HG03558 (cell line): ENCODE results near the gene CASZ1.

Experiments used
- ATAC-seq: cut with Tn5 transposase; IDR thresholded peaks from one replicate; pipeline ENCODE4 v1.9.1; 2021; ENCODE audit warnings: moderate number of reproducible peaks; ENCODE audit not compliant: unreplicated experiment; ENCODE audit errors: extremely low read depth

CASZ1 gene

GRCh38 chr1:10825592-10825991, 29.1 kb upstream of the CASZ1 start:
- no peak for ATAC-seq

- no peak for ATAC-seq
Measured at GRCh38 chr1:10824821-10825540, 28.5 kb upstream of the CASZ1 start.

GRCh38 chr1:10823000-10823401, 26.6 kb upstream of the CASZ1 start:
- ATAC-seq: no peak

- ATAC-seq: no peak
Measured at GRCh38 chr1:10821388-10821787, 24.9 kb upstream of the CASZ1 start.

GRCh38 chr1:10820422-10820821, 24.0 kb upstream of the CASZ1 start:
- no peak for ATAC-seq

- ATAC-seq: no peak
Measured at GRCh38 chr1:10819198-10819901, 22.9 kb upstream of the CASZ1 start.

- no peak for ATAC-seq
Measured at GRCh38 chr1:10818262-10819197, 22.1 kb upstream of the CASZ1 start.

GRCh38 chr1:10816743-10817369, 20.4 kb upstream of the CASZ1 start:
- no peak for ATAC-seq

GRCh38 chr1:10816233-10816632, 19.8 kb upstream of the CASZ1 start:
- ATAC-seq: no peak

- ATAC-seq: no peak
Measured at GRCh38 chr1:10815858-10816195, 19.4 kb upstream of the CASZ1 start.

GRCh38 chr1:10814976-10815857, 18.8 kb upstream of the CASZ1 start:
- ATAC-seq: no peak

- ATAC-seq: no peak
Measured at GRCh38 chr1:10814312-10814711, 17.9 kb upstream of the CASZ1 start.

- no peak for ATAC-seq
Measured at GRCh38 chr1:10813799-10814198, 17.4 kb upstream of the CASZ1 start.

- ATAC-seq: no peak
Measured at GRCh38 chr1:10812387-10812915, 16.0 kb upstream of the CASZ1 start.

GRCh38 chr1:10808441-10808840, 12.0 kb upstream of the CASZ1 start:
- ATAC-seq: no peak

- ATAC-seq: no peak
Measured at GRCh38 chr1:10806966-10807365, 10.5 kb upstream of the CASZ1 start.

- no peak for ATAC-seq
Measured at GRCh38 chr1:10803971-10804820, 7.8 kb upstream of the CASZ1 start.

- ATAC-seq: no peak
Measured at GRCh38 chr1:10802944-10803715, 6.7 kb upstream of the CASZ1 start.
